Thoracic aorta (tissue), 2 donors: ENCODE data around the gene NUDT22. TPM values are rescaled to one million over a fixed set of nuclear protein-coding genes. Genes with fewer than 3 reads are reported as not detected.

Experiments
- ATAC-seq: fragments of 150-250 bp; one replicate; pipeline ENCODE4 v1.8.0; 2017; ENCODE audit warnings: low read depth; ENCODE audit not compliant: insufficient number of reproducible peaks, low FRiP score
- DNase-seq: peaks from one replicate; pipeline ENCODE4 v3.0.0-alpha.2; 2020; ENCODE audit warnings: low spot score
- H3K27ac ChIP-seq, 2 donors: fragments of 200-600 bp; sonication (generic); 1 replicate in 1 of 2; 2 replicates in 1 of 2; pipeline ENCODE4 v1.5.1; 2016; ENCODE audit warnings: mild to moderate bottlenecking in 2 of 2, moderate library complexity in 2 of 2
- H3K27me3 ChIP-seq: fragments of 200-600 bp; sonication (generic); replicated peaks from 2 replicates; pipeline ENCODE4 v1.6.0; 2016; ENCODE audit warnings: mild to moderate bottlenecking; ENCODE audit not compliant: insufficient read depth
- H3K36me3 ChIP-seq: fragments of 200-600 bp; sonication (generic); one replicate; pipeline ENCODE4 v1.5.1; 2016
- H3K4me1 ChIP-seq, 2 donors: fragments of 200-600 bp; sonication (generic); 1 replicate in 1 of 2; 2 replicates in 1 of 2; pipeline versions ENCODE4 v1.5.1 to v1.6.0; 2016; ENCODE audit warnings: low read depth in 2 of 2, mild to moderate bottlenecking in 1 of 2; ENCODE audit not compliant: control insufficient read depth in 1 of 2
- H3K4me3 ChIP-seq: fragments of 200-600 bp; sonication (generic); 2 replicates; pipeline ENCODE4 v1.5.1; 2016; ENCODE audit warnings: mild to moderate bottlenecking
- H3K9me3 ChIP-seq: fragments of 200-600 bp; sonication (generic); 2 replicates; pipeline ENCODE4 v1.5.1; 2016
- CTCF ChIP-seq: fragments of 200-600 bp; sonication (generic); IDR thresholded peaks from one replicate; pipeline ENCODE4 v1.5.1; 2019; ENCODE audit warnings: antibody characterized with exemption
- total RNA-seq, 2 donors: library from RNA; depleted of rRNA; stranded (reverse); fragments of >200 nt; gene quantifications; one replicate each; pipeline versions ENCODE4 v1.1.0 to v1.2.3, GENCODE V29; 2016

NUDT22 gene
- total RNA-seq, 2 donors from 2014 or later: 52.3 to 61.6 TPM

- H3K4me3 ChIP-seq: no peak overlapping the region
These were observed 49.1 kb downstream of the NUDT22 start for GRCh38 chr11:64275031-64275800.

GRCh38 chr11:64275841-64276240, 49.8 kb downstream of the NUDT22 start:
- TF ChIP-seq CTCF: no peak
- Histone ChIP-seq H3K36me3 (peaks cover 25% of the 10 kb centered on the region), H3K9me3 (no peaks in the 10 kb centered on the region), H3K4me1 (peaks cover 0 to 10% of the 10 kb centered on the region in 2 donors), H3K27ac (no peak overlapping the region), H3K4me3 (no peak overlapping the region), H3K27me3 (no peaks in the 10 kb centered on the region)
- DNase-seq: no peak
- no peak for ATAC-seq

More at GRCh38 chr11:64275031-64275800, 49.1 kb downstream of the NUDT22 start:
- no peak for ATAC-seq
- TF ChIP-seq CTCF: no peak
- peaks cover 0 to 10% of the 10 kb centered on the region in 2 donors for H3K4me1 ChIP-seq
- no peaks in the 10 kb centered on the region for H3K9me3 ChIP-seq
- no peak for DNase-seq
- peaks cover 25% of the 10 kb centered on the region for H3K36me3 ChIP-seq
- H3K27me3 ChIP-seq: no peaks in the 10 kb centered on the region
- no peak overlapping the region for H3K27ac ChIP-seq

- no peak for ATAC-seq
- H3K27me3 ChIP-seq: no peaks in the 10 kb centered on the region
These were observed 50.8 kb downstream of the NUDT22 start for GRCh38 chr11:64276653-64277431.

GRCh38 chr11:64278576-64279190, 52.6 kb downstream of the NUDT22 start:
- Histone ChIP-seq H3K36me3 (peaks cover 31% of the 10 kb centered on the region), H3K27me3 (no peaks in the 10 kb centered on the region), H3K27ac (no peak overlapping the region), H3K4me1 (peaks cover 9 to 10% of the 10 kb centered on the region in 2 donors), H3K4me3 (no peak overlapping the region), H3K9me3 (no peaks in the 10 kb centered on the region)
- no peak for ATAC-seq
- no peak for TF ChIP-seq CTCF
- no peak for DNase-seq

More at GRCh38 chr11:64276653-64277431, 50.8 kb downstream of the NUDT22 start:
- no peak overlapping the region for H3K27ac ChIP-seq
- DNase-seq: no peak
- peaks cover 31% of the 10 kb centered on the region for H3K36me3 ChIP-seq
- H3K9me3 ChIP-seq: no peaks in the 10 kb centered on the region
- no peak overlapping the region for H3K4me3 ChIP-seq
- no peak for TF ChIP-seq CTCF
- peaks cover 0 to 6% of the 10 kb centered on the region in 2 donors for H3K4me1 ChIP-seq

Other genes with a start within 250 kb of the NUDT22 start
- 10 to 100 TPM; 37.7 to 85.6 TPM for gene OTUB1, start 239.8 kb upstream of the NUDT22 start, total RNA-seq
- under 1 TPM in 1 of 2 donors, not detected in 1; 0.41 TPM for gene FLRT1, start 190.3 kb upstream of the NUDT22 start, total RNA-seq
- 10 to 100 TPM; 15.8 to 17.6 TPM for gene MACROD1, start 60.2 kb upstream of the NUDT22 start, total RNA-seq
- gene STIP1, start 40.1 kb upstream of the NUDT22 start, total RNA-seq: 10 to 100 TPM; 74.7 to 91.2 TPM
- gene FERMT3, start 19.6 kb upstream of the NUDT22 start, total RNA-seq: 10 to 100 TPM; 47.2 to 66.6 TPM
- gene TRPT1, start 88 bp upstream of the NUDT22 start, total RNA-seq: 10 to 100 TPM; 67.2 to 95.3 TPM
- gene DNAJC4, start 4.3 kb downstream of the NUDT22 start, total RNA-seq: 10 to 100 TPM; 13.5 to 53.2 TPM
- gene VEGFB, start 8.3 kb downstream of the NUDT22 start, total RNA-seq: 100 to 1,000 TPM in 1 of 2 donors, 10 to 100 TPM in 1; 81.8 to 107 TPM
- 10 to 100 TPM; 51.7 to 53.0 TPM for gene FKBP2, start 14.8 kb downstream of the NUDT22 start, total RNA-seq
- gene PPP1R14B, start 20.7 kb downstream of the NUDT22 start, total RNA-seq: 100 to 1,000 TPM in 1 of 2 donors, 10 to 100 TPM in 1; 75.3 to 122 TPM
- 10 to 100 TPM; 31.5 to 39.7 TPM for gene PLCB3, start 25.3 kb downstream of the NUDT22 start, total RNA-seq
- 10 to 100 TPM; 39.2 to 83.8 TPM for gene BAD, start 58.4 kb downstream of the NUDT22 start, total RNA-seq
- 10 to 100 TPM in 1 of 2 donors, 1 to 10 TPM in 1; 8.7 to 19.0 TPM for gene GPR137, start 59.6 kb downstream of the NUDT22 start, total RNA-seq
- gene KCNK4, start 65.0 kb downstream of the NUDT22 start, total RNA-seq: not detected
- gene CATSPERZ, start 74.1 kb downstream of the NUDT22 start, total RNA-seq: not detected
- 10 to 100 TPM; 33.4 to 46.0 TPM for gene ESRRA, start 79.2 kb downstream of the NUDT22 start, total RNA-seq
- gene TRMT112, start 91.3 kb downstream of the NUDT22 start, total RNA-seq: 100 to 1,000 TPM; 157 to 218 TPM
- gene PRDX5, start 91.8 kb downstream of the NUDT22 start, total RNA-seq: 100 to 1,000 TPM in 1 of 2 donors, 10 to 100 TPM in 1; 91.1 to 136 TPM
- gene CCDC88B, start 113.9 kb downstream of the NUDT22 start, total RNA-seq: 10 to 100 TPM; 10.3 to 19.0 TPM
- 10 to 100 TPM; 42.5 to 50.0 TPM for gene RPS6KA4, start 132.9 kb downstream of the NUDT22 start, total RNA-seq